Stimulated activated CD4-positive, alpha-beta T cell treated with anti-CD3 and anti-CD28 coated beads, Interleukin-1b, Interleukin-23, amount 100 ng/mL, for 4 hours (primary cell): Measurements from ENCODE around the gene GSX2.
A peak's percentile ranks its signal among the peaks of the same experiment; 100 is the strongest.
"Not testable (repeated sequence)": the region's sequence is repeated elsewhere in the genome, so short reads cannot be mapped to it uniquely, and the experiment has no call there.

Experiments used
- DNase-seq, 2 donors: peaks; one replicate each; pipeline ENCODE4 v3.0.0-alpha.2; 2020; ENCODE audit warnings: low read depth in 2 of 2

Gene GSX2

GRCh38 chr4:54099748-54100574 is at the start of gene GSX2:
Gene GSX2, plus strand, starts transcription at chr4:54100163. Its CDS starts 182 bp downstream, at chr4:54100345.
- no peak for DNase-seq

GRCh38 chr4:54050214-54050904 is 49.6 kb upstream of the GSX2 start:
- DNase-seq = no peak

- DNase-seq = not testable (repeated sequence)
These were observed 46.6 kb upstream of the GSX2 start for GRCh38 chr4:54053322-54053721.

- DNase-seq = no peak
These were observed 45.5 kb upstream of the GSX2 start for GRCh38 chr4:54054501-54054900.

GRCh38 chr4:54055494-54055893 is 44.5 kb upstream of the GSX2 start:
- no peak for DNase-seq

GRCh38 chr4:54056360-54056759 is 43.6 kb upstream of the GSX2 start:
- DNase-seq = no peak

GRCh38 chr4:54058171-54058570 is 41.8 kb upstream of the GSX2 start:
- DNase-seq = no peak

- DNase-seq = no peak
These were observed 39.8 kb upstream of the GSX2 start for GRCh38 chr4:54060116-54060515.

- DNase-seq = no peak
These were observed 38.9 kb upstream of the GSX2 start for GRCh38 chr4:54061067-54061466.

- DNase-seq = no peak
These were observed 38.1 kb upstream of the GSX2 start for GRCh38 chr4:54061873-54062272.

- DNase-seq = no peak
These were observed 37.6 kb upstream of the GSX2 start for GRCh38 chr4:54062392-54062791.

GRCh38 chr4:54063229-54063628 is 36.7 kb upstream of the GSX2 start:
- no peak for DNase-seq

- DNase-seq = peak in 1 of 2 donors; percentile 5
These were observed 36.1 kb upstream of the GSX2 start for GRCh38 chr4:54063737-54064316.

- DNase-seq = peak; percentile 95
These were observed 35.4 kb upstream of the GSX2 start, which contains the start of gene CHIC2 for GRCh38 chr4:54064317-54065111. Gene CHIC2, minus strand, starts transcription at chr4:54064605. Its CDS starts 305 bp downstream, at chr4:54064300.

GRCh38 chr4:54065282-54066087 is 34.5 kb upstream of the GSX2 start:
- DNase-seq = no peak

GRCh38 chr4:54066088-54066415 is 33.9 kb upstream of the GSX2 start:
- DNase-seq = no peak

- DNase-seq = no peak
These were observed 33.2 kb upstream of the GSX2 start for GRCh38 chr4:54066718-54067129.

GRCh38 chr4:54067166-54067565 is 32.8 kb upstream of the GSX2 start:
- DNase-seq = no peak

- no peak for DNase-seq
These were observed 26.6 kb upstream of the GSX2 start for GRCh38 chr4:54073271-54073880.

GRCh38 chr4:54074381-54074780 is 25.6 kb upstream of the GSX2 start:
- DNase-seq = no peak

GRCh38 chr4:54076673-54077072 is 23.3 kb upstream of the GSX2 start:
- DNase-seq = no peak
